HCT116 (cell line): ENCODE results near the gene ZBTB17.

ENCODE experiments used
- CEBPB ChIP-seq: IDR thresholded peaks from 2 replicates; pipeline ENCODE4 v1.6.1; 2012; ENCODE audit warnings: low read depth
- CTCF ChIP-seq, 3 experiments: fragments of 200-600 bp in 1 of 3; sonication (generic) in 1 of 3; IDR thresholded peaks in 2 of 3; conservative IDR thresholded peaks in 1 of 3; 2 replicates each; pipeline ENCODE4 v1.5.1; 2012 to 2017; ENCODE audit warnings: low read depth in 2 of 3, low read length in 2 of 3, antibody characterized with exemption in 1 of 3, borderline replicate concordance in 1 of 3, control low read depth in 1 of 3, mild to moderate bottlenecking in 1 of 3, mixed read lengths in 1 of 3, mixed run types in 1 of 3, moderate library complexity in 1 of 3; ENCODE audit not compliant: insufficient read depth in 1 of 3
- EGR1 ChIP-seq: IDR thresholded peaks from 2 replicates; pipeline ENCODE4 v1.6.1; 2012; ENCODE audit warnings: low read depth
- ELF1 ChIP-seq: IDR thresholded peaks from 2 replicates; pipeline ENCODE4 v1.6.1; 2012; ENCODE audit warnings: low read depth, borderline replicate concordance
- JUND ChIP-seq: IDR thresholded peaks from 2 replicates; pipeline ENCODE4 v1.6.1; 2012
- MAX ChIP-seq: IDR thresholded peaks from 2 replicates; pipeline ENCODE4 v1.6.1; 2012
- POLR2A ChIP-seq: IDR thresholded peaks from 2 replicates; pipeline ENCODE4 v1.7.0; 2011; ENCODE audit warnings: borderline replicate concordance; ENCODE audit not compliant: insufficient read depth, insufficient read length; ENCODE audit errors: extremely low read depth
- POLR2AphosphoS5 ChIP-seq: IDR thresholded peaks from 2 replicates; pipeline ENCODE4 v1.6.1; 2011; ENCODE audit warnings: mild to moderate bottlenecking, low read depth, low read length, moderate library complexity
- REST ChIP-seq: IDR thresholded peaks from 2 replicates; pipeline ENCODE4 v1.6.1; 2012; ENCODE audit warnings: low read depth
- SIN3A ChIP-seq: IDR thresholded peaks from 2 replicates; pipeline ENCODE4 v1.6.1; 2012; ENCODE audit warnings: low read depth
- YY1 ChIP-seq: IDR thresholded peaks from 2 replicates; pipeline ENCODE4 v1.6.1; 2011; ENCODE audit warnings: low read length, low read depth, moderate library complexity, mild to moderate bottlenecking; ENCODE audit not compliant: insufficient replicate concordance; ENCODE audit errors: extremely low read depth
- ZNF274 ChIP-seq: fragments of 200-500 bp; sonication (Bioruptor generic); IDR thresholded peaks from 2 replicates; pipeline ENCODE4 v1.6.1; 2014; ENCODE audit warnings: mild to moderate bottlenecking, low read depth, low read length, inconsistent platforms

GRCh38 chr1:15953294-15953771 is 22.6 kb downstream of the ZBTB17 start:
- no peak for TF ChIP-seq CTCF (IDR thresholded peaks at IDR 0.05 in 2 of 3, conservative IDR thresholded peaks at IDR 0.05 in 1 of 3; ENCODE audit: borderline replicate concordance in 1 of 3, insufficient read depth in 1 of 3, low read depth in 2 of 3, low read length in 2 of 3)
- no peak for TF ChIP-seq POLR2A
- no peak for TF ChIP-seq POLR2AphosphoS5
- TF ChIP-seq MAX, result no peak
- no peak for TF ChIP-seq SIN3A
- no peak for TF ChIP-seq EGR1
- TF ChIP-seq CEBPB, result no peak
- no peak for TF ChIP-seq REST
- TF ChIP-seq YY1, result no peak
- no peak for TF ChIP-seq ZNF274
- no peak for TF ChIP-seq ELF1
- no peak for TF ChIP-seq JUND
